Measurements from ENCODE around the gene PTCH1.

GRCh38 chr9:95552255-95552654 is 35.5 kb upstream of the PTCH1 start:
- TF ChIP-seq EZH2 (IDR thresholded peaks at IDR 0.05) (no peak), POLR2AphosphoS5 (IDR thresholded peaks at IDR 0.05; ENCODE audit: borderline replicate concordance, low read depth, low read length) (no peak)
